ENCODE measurements around the gene PRAC1.

GRCh38 chr17:48718761-48719641 lies 3.3 kb downstream of the PRAC1 start:
- TF ChIP-seq, protein P1, sequence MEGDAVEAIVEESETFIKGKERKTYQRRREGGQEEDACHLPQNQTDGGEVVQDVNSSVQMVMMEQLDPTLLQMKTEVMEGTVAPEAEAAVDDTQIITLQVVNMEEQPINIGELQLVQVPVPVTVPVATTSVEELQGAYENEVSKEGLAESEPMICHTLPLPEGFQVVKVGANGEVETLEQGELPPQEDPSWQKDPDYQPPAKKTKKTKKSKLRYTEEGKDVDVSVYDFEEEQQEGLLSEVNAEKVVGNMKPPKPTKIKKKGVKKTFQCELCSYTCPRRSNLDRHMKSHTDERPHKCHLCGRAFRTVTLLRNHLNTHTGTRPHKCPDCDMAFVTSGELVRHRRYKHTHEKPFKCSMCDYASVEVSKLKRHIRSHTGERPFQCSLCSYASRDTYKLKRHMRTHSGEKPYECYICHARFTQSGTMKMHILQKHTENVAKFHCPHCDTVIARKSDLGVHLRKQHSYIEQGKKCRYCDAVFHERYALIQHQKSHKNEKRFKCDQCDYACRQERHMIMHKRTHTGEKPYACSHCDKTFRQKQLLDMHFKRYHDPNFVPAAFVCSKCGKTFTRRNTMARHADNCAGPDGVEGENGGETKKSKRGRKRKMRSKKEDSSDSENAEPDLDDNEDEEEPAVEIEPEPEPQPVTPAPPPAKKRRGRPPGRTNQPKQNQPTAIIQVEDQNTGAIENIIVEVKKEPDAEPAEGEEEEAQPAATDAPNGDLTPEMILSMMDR (IDR thresholded peaks at IDR 0.05) = no peak
- no peak for TF ChIP-seq POLR2A (IDR thresholded peaks at IDR 0.05)
